GM04503 (cell line): ENCODE data around the gene PTPN12.
A peak's percentile ranks its signal among the peaks of the same experiment; 100 is the strongest.

Experiments used
- DNase-seq: peaks from one replicate; pipeline ENCODE4 v3.0.0-alpha.2; 2012; ENCODE audit warnings: low read depth

Gene PTPN12

DNA sequence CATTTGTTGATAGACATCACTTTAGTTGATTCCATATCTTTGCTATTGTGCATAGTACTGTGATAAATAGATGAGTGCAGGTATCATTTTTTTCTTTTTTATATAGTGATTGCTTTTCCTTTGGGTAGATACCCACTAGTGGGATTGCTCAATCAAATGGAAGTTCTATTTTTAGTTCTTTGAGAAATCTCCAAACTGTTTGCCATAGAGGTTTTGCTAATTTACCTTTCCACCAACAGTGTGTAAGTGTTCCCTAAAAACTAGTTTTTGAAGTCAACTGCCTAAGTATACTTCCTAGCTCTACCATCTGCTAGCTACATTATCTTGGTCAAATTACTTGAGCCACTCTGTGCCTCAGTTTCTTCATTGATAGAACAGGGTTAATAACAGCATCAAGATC is 127.6 kb downstream of the PTPN12 start:
- no peak for DNase-seq

- no peak for DNase-seq
These were observed 128.1 kb downstream of the PTPN12 start for GRCh38 chr7:77665161-77665560.

DNA sequence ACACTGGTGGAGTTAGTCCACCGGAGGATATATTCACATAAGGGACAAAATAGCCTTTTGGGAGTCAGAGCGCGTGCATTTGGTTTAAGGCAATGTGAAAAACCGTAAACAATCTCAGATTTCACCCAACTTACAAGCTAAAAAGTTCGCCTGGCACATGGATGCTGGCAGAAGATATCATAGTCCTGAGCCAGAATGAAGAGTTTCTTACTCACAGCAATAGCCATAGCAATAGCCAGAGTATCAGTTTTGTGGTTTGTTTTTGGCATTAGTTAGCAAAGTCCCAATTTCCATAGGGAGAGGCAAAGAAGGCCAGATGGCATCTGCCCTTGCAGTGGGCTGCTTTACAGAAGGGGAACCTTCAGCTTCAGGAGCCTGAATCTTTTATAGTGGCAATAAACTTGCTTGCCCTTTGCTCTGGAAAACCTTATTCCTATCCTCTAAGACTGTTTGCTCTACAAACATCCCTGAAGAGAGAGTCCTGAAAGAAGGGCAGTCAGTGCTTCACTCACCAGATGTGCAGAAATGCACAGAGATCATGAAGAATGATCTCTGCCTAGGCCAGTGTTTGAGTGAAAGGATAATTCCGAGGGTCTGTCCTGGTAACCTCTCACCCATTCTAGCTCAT is 130.5 kb downstream of the PTPN12 start:
- DNase-seq, result no peak

GRCh38 chr7:77674878-77675277 is 137.8 kb downstream of the PTPN12 start:
- no peak for DNase-seq

GRCh38 chr7:77679608-77680007 is 142.5 kb downstream of the PTPN12 start:
- no peak for DNase-seq

- DNase-seq, result no peak
These were observed 143.2 kb downstream of the PTPN12 start for GRCh38 chr7:77680266-77680665.

- DNase-seq, result peak; percentile 59
These were observed 146.9 kb downstream of the PTPN12 start for GRCh38 chr7:77684030-77684429.

GRCh38 chr7:77685233-77685632 is 148.1 kb downstream of the PTPN12 start:
- no peak for DNase-seq

- peak; percentile 42 for DNase-seq
These were observed 150.1 kb downstream of the PTPN12 start for GRCh38 chr7:77687100-77687746.

DNA sequence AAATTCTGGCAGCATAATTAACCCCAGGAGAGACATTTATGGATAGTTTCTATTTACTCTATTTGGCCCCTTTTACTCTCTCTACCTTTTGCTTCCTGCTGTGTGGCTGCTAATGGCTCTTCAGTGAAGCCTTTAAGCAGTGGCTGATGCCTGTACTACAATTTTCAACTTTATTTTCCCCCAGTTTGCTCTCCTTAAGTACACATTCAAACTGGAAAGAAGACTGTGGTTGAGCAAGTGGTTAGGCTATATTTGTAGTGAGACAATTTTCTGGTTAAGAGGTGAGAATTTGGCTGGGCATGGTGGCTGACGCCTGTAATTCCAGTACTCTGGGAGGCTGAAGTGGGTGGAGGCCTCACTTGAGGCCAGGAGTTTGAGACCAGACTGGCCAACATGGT is 150.7 kb downstream of the PTPN12 start:
- no peak for DNase-seq
